Fibroblast of lung (primary cell): ENCODE data around the gene ZNF76. TPM values are rescaled to one million over a fixed set of nuclear protein-coding genes. Genes with fewer than 3 reads are reported as not detected.

Source experiments
- DNase-seq, 2 donors: peaks; one replicate each; pipeline versions ENCODE4 v3.0.0 to v3.0.0-alpha.2; 2010; ENCODE audit warnings: low read depth in 2 of 2
- H2AFZ ChIP-seq: 2 replicates; pipeline ENCODE4 v1.5.1; 2012; ENCODE audit warnings: low read length, control low read depth, inconsistent platforms
- H3K27ac ChIP-seq: 2 replicates; pipeline ENCODE4 v1.5.1; 2011; ENCODE audit warnings: low read length, control low read depth; ENCODE audit not compliant: insufficient read depth
- H3K27me3 ChIP-seq: 2 replicates; pipeline ENCODE4 v1.5.1; 2011; ENCODE audit warnings: mild to moderate bottlenecking, low read length; ENCODE audit not compliant: control insufficient read depth, insufficient read depth
- H3K36me3 ChIP-seq: 2 replicates; pipeline ENCODE4 v1.5.1; 2011; ENCODE audit warnings: low read length; ENCODE audit not compliant: control insufficient read depth, insufficient read depth
- H3K4me1 ChIP-seq: 2 replicates; pipeline ENCODE4 v1.5.1; 2011; ENCODE audit warnings: low read length; ENCODE audit not compliant: control insufficient read depth, insufficient read depth; ENCODE audit errors: extremely low read depth
- H3K4me2 ChIP-seq: 2 replicates; pipeline ENCODE4 v1.5.1; 2011; ENCODE audit warnings: low read length, control low read depth; ENCODE audit not compliant: insufficient read depth; ENCODE audit errors: extremely low read depth
- H3K4me3 ChIP-seq, 4 experiments: fragments of 200-600 bp in 1 of 4; sonication (generic) in 1 of 4; replicated peaks in 1 of 4; 2 replicates each; pipeline ENCODE4 v1.5.1; 2011 to 2016; ENCODE audit warnings: low read length in 4 of 4, low read depth in 3 of 4, mild to moderate bottlenecking in 3 of 4, control low read depth in 2 of 4, inconsistent platforms in 1 of 4, mixed read lengths in 1 of 4; ENCODE audit not compliant: insufficient read depth in 1 of 4; ENCODE audit errors: control extremely low read depth in 1 of 4
- H3K79me2 ChIP-seq: 2 replicates; pipeline ENCODE4 v1.5.1; 2012; ENCODE audit warnings: mild to moderate bottlenecking, low read length, inconsistent platforms; ENCODE audit not compliant: control insufficient read depth, insufficient read depth
- H3K9ac ChIP-seq: 2 replicates; pipeline ENCODE4 v1.5.1; 2011; ENCODE audit warnings: mild to moderate bottlenecking, low read length, control low read depth; ENCODE audit not compliant: insufficient read depth
- H3K9me3 ChIP-seq: 2 replicates; pipeline ENCODE4 v1.5.1; 2012; ENCODE audit warnings: low read depth, low read length; ENCODE audit not compliant: control insufficient read depth, insufficient read depth
- H4K20me1 ChIP-seq: 2 replicates; pipeline ENCODE4 v1.5.1; 2011; ENCODE audit warnings: low read length; ENCODE audit not compliant: control insufficient read depth, insufficient read depth; ENCODE audit errors: extremely low read depth
- EZH2 ChIP-seq: IDR thresholded peaks from 2 replicates; pipeline ENCODE4 v1.5.1; 2012; ENCODE audit warnings: low read length, control low read depth, mild to moderate bottlenecking; ENCODE audit errors: missing control alignments
- polyA plus RNA-seq, 2 donors: library from polyadenylated mRNA; depleted of rRNA in 1 of 2; stranded (reverse) in 1 of 2; unstranded in 1 of 2; fragments of >200 nt; gene quantifications; 2 replicates each; pipeline ENCODE4 v1.2.1, GENCODE V29; 2011 to 2012; ENCODE audit warnings: missing spikeins in 1 of 2
- total RNA-seq: library from RNA; depleted of rRNA; stranded (reverse); fragments of >200 nt; gene quantifications from 2 replicates; pipeline ENCODE4 v1.2.1, GENCODE V29; 2014
- TF ChIP-seq, protein P1 (sequence below), 2 donors: IDR thresholded peaks in 1 of 2; conservative IDR thresholded peaks in 1 of 2; 1 replicate in 1 of 2; 2 replicates in 1 of 2; pipeline ENCODE4 v1.5.1; 2011 to 2012; ENCODE audit warnings: low read length in 2 of 2, control low read depth in 1 of 2, inconsistent platforms in 1 of 2, low read depth in 1 of 2, mild to moderate bottlenecking in 1 of 2

The ZNF76 gene
- total and polyA plus RNA-seq, 2 donors (not counting 1 experiment from before 2014, with no cell fraction given): 9.6 to 19.5 TPM

GRCh38 chr6:35234901-35235300, 24.6 kb upstream of the ZNF76 start:
- TF ChIP-seq EZH2: no peak
- TF ChIP-seq, protein P1, sequence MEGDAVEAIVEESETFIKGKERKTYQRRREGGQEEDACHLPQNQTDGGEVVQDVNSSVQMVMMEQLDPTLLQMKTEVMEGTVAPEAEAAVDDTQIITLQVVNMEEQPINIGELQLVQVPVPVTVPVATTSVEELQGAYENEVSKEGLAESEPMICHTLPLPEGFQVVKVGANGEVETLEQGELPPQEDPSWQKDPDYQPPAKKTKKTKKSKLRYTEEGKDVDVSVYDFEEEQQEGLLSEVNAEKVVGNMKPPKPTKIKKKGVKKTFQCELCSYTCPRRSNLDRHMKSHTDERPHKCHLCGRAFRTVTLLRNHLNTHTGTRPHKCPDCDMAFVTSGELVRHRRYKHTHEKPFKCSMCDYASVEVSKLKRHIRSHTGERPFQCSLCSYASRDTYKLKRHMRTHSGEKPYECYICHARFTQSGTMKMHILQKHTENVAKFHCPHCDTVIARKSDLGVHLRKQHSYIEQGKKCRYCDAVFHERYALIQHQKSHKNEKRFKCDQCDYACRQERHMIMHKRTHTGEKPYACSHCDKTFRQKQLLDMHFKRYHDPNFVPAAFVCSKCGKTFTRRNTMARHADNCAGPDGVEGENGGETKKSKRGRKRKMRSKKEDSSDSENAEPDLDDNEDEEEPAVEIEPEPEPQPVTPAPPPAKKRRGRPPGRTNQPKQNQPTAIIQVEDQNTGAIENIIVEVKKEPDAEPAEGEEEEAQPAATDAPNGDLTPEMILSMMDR (conservative IDR thresholded peaks at IDR 0.05 in 1 of 2, IDR thresholded peaks at IDR 0.05 in 1 of 2; ENCODE audit: low read depth in 1 of 2, low read length in 2 of 2): no peak
- Histone ChIP-seq H3K4me1 (no peaks in the 10 kb centered on the region), H3K79me2 (no peaks in the 10 kb centered on the region)

GRCh38 chr6:35236223-35236622, 23.3 kb upstream of the ZNF76 start:
- DNase-seq: no peak
- Histone ChIP-seq H3K4me2 (no peak overlapping the region), H3K36me3 (no peaks in the 10 kb centered on the region), H3K27me3 (no peaks in the 10 kb centered on the region), H4K20me1 (no peaks in the 10 kb centered on the region), H3K9me3 (no peaks in the 10 kb centered on the region), H3K27ac (no peak overlapping the region), H3K79me2 (no peaks in the 10 kb centered on the region), H3K4me3 (no peak overlapping the region), H3K4me1 (no peaks in the 10 kb centered on the region), H2AFZ (no peak overlapping the region), H3K9ac (no peak overlapping the region)
- TF ChIP-seq, protein P1 (conservative IDR thresholded peaks at IDR 0.05 in 1 of 2, IDR thresholded peaks at IDR 0.05 in 1 of 2; ENCODE audit: low read depth in 1 of 2, low read length in 2 of 2): no peak
- no peak for TF ChIP-seq EZH2

More at GRCh38 chr6:35234901-35235300, 24.6 kb upstream of the ZNF76 start:
- no peak overlapping the region for H2AFZ ChIP-seq
- H3K9me3 ChIP-seq: no peaks in the 10 kb centered on the region
- no peak overlapping the region for H3K4me3 ChIP-seq
- H3K9ac ChIP-seq: no peak overlapping the region
- H3K36me3 ChIP-seq: no peaks in the 10 kb centered on the region
- no peaks in the 10 kb centered on the region for H4K20me1 ChIP-seq
- H3K4me2 ChIP-seq: no peak overlapping the region
- DNase-seq: no peak
- no peaks in the 10 kb centered on the region for H3K27me3 ChIP-seq
- no peak overlapping the region for H3K27ac ChIP-seq

DNA sequence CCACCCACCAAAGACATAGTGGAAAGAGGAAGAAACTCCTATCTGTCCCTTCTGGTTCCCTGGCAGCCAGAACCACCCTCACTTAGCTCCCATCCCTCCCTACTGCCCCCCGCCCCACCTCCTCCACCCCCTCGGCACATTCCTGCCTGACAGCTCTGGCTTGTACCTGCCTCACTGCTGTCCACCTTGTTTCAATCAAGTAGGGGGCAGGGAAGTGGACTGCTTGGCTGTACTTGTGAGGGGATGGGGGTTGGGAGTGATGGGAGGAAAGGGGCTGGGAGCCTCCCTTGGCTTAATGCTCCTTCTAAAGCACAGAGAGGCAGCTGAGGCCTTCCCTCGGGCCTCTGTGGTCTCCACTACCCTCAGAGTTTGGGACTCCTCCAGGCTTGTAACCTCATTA, 22.1 kb upstream of the ZNF76 start:
- TF ChIP-seq, protein P1 (conservative IDR thresholded peaks at IDR 0.05 in 1 of 2, IDR thresholded peaks at IDR 0.05 in 1 of 2; ENCODE audit: low read depth in 1 of 2, low read length in 2 of 2): no peak
- TF ChIP-seq EZH2: no peak
- Histone ChIP-seq H3K9ac (no peak overlapping the region), H3K4me3 (no peak overlapping the region), H2AFZ (no peak overlapping the region), H3K27me3 (no peaks in the 10 kb centered on the region), H3K9me3 (no peaks in the 10 kb centered on the region), H3K4me1 (no peaks in the 10 kb centered on the region), H3K4me2 (no peak overlapping the region), H3K27ac (no peak overlapping the region), H3K79me2 (no peaks in the 10 kb centered on the region), H3K36me3 (no peaks in the 10 kb centered on the region), H4K20me1 (no peaks in the 10 kb centered on the region)
- DNase-seq: no peak
